HG02938 (cell line): ENCODE data around the gene UQCRQ.

Source experiments
- ATAC-seq: cut with Tn5 transposase; IDR thresholded peaks from one replicate; pipeline ENCODE4 v1.9.1; 2021; ENCODE audit warnings: mild to moderate bottlenecking, moderate library complexity; ENCODE audit not compliant: unreplicated experiment

Gene UQCRQ

DNA sequence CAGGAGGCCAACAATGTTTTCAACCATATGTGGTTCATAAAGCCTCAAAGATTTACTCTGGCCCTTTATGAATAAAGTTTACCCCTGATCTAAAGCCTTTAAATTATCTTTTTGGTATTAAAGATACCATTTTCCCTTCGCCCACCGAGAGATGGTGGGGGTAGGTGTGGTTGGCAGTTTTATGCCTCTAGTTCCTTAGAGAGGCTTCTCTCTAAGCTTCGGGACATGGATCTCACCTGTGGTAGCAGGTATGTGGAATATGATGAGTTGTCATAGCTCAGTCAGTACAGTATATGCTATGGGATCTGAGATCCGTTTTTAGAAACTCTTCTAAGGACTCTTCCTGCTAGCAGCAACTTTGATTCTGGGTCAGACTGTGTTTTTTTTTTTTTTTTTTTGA, 2.3 kb downstream of the UQCRQ start:
- no peak for ATAC-seq

DNA sequence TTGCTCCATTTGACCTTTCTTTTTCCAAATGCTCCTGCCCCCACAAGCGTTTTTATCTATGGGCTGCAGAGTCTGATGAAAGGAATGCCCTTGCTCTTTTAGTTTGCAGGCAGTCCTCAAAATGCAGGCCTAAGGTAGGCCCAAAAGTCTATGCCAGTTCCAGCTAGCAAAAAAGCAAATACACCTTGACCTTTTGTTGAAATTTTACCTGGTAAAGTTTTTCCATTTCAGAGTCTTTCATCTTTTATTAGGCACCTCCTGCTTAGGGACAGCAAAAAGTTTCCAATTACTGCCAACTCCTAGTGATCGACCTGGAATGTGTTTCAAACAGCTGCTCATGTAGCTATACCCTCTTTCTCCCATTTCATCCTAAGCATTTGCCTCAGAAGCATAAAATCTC, 4.4 kb downstream of the UQCRQ start:
- no peak for ATAC-seq

DNA sequence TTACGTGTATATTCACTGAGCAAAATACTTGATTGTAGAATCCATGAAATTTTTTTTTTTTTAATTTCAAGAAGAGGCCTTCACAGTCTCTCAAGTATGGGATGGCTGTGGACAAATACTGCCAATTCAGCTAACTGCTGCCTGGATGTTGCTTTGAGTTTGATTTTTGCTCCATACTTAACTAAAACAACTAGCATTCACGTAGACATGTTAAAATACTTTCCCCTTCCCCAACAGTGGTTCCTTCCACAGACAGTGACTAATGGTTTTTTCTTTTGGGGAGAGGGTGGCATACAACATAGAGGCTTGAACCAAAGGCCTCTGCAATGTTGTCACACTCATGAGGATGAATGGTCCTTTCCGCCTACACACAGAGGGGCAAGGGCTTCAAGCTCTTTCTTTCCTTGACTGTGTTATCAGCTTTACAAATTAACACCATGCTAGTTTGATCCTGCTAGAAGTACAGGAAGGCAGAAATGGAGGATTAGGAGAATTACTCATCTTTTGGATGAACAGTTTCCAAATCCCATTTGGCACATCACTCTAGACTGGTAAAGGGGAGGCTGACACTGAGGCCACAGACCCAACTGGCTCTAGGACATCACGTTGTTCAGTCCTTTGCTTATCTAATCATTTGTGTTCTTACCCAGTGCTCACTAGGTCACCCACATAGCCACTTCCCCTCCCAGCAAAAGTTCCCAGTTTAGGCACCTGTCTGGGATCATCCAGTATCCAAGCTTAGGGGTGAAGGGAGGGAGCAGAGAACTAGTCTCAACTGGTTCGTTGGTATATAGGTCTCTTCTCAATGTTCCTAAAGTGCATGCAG, 5.2 kb downstream of the UQCRQ start:
- ATAC-seq: no peak

DNA sequence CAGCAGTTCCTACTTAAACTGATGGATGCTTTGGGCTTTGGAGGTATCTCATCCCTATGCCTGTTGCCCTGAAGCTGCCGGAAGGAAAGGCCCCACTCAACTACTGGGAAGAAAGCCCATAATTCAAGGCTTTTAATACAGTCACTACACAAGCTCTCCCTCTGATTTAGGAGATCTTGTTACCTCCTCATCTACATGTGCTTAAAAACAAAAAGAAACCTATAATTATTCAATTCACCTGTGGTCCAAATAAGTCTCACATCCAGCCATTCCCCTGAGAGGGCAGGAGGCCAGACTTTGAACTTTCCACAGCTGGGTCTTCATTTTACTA, 6.3 kb downstream of the UQCRQ start:
- no peak for ATAC-seq

DNA sequence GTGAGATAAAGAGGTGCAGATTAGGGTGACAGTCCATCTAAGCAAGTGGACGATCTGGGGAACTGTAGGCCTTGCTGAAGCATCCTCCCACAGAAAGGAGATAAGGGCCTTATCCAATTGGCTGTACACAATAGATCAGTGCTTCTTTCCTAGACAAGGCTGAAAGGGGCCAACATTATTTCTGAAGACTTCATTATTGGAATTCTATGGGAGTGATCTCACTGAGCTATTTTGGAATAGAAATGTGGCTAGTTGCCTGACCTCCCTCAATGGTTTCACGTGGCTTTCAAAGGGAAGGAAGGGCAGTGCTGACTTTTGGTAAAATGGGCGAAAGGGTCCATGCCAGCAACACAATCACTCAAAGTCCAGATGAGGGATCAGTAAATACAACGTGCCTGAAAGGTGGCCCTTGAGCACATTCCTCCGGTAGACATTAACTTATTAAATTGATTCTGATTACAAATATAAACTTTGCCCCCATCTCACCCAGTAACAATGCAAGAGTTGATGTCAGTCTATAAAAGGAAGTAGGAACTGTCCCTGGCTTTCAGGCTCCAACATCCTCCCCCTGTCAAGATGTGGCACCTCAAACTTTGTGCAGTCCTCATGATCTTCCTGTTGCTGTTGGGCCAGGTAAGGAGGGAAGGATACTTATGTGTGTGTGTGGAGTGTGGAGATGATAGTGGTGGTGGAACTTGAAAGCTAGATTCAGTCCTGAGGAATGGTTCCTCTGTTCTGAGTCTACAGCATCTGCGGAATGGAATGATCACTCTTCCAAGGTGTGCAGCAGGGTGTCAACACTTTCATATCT, 6.9 kb downstream of the UQCRQ start, which contains the start of gene LEAP2:
TSS of gene LEAP2 (plus strand) at position 550 of the 811 bp plus-strand sequence. CDS start at position 577, 27 bp downstream.
- no peak for ATAC-seq

DNA sequence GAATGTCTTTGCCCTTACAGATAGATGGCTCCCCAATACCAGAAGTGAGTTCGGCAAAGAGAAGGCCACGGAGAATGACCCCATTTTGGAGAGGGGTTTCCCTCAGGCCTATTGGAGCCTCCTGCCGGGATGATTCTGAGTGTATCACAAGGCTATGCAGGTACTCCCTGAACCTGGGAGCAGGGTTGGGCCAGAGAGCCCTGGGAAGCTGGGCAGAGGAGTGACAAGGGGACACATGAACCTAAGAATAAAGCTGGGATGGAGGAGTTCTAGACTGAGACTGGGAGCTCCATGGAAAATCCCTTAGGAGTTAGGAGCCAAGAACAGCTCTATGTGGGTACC, 7.5 kb downstream of the UQCRQ start:
- no peak for ATAC-seq

DNA sequence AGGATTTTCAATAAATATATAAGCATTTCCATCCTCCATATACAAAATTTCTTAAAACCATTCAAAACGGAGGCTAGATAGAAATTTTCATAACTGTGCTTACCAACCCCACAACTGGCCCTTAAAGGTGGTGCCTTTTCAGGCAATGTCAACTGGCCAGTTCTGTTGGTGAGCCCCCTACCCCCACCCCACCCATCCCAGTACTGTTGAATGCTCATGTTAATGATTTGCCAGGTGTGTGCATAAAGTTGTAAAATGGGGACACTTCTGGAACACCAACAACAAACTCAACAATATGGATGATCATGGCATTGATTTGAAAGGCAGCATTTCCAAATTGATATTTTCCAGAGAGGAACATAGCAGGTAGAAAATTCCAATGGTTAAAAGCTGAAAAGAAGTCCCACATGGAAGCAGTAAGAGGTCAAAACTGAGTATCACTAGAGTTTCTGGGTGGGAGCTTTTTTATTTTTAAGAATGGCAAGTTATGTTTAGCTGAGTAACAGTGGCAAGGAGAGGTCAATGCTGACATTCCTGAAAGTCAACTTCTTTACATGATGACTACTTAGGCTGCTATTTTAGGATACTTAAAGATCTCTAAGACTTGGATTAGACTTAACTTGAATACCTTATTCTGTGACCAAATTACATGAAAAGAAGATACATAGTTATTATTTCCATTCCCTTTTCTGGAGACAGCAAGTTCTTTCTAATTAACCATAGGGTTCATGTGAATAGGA, 9.7 kb downstream of the UQCRQ start:
- no peak for ATAC-seq

DNA sequence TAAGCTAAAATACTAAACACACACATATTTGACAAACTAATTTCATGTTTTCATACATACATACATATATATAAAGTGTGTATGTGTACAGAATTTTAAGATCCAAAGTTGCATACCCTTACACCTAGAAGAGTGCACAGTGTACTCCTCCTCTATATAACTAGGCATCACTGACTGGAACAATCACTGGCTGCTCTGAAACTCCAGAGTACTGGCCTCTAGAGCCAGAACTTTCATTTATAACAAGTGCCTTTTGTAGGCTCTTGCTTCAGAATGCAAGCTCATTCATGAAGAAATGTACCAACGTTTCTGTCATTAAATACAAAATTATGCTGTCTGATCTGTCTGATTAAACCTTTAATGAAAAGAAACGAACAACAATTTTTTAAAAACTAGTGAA, 11.0 kb downstream of the UQCRQ start:
- ATAC-seq: no peak

DNA sequence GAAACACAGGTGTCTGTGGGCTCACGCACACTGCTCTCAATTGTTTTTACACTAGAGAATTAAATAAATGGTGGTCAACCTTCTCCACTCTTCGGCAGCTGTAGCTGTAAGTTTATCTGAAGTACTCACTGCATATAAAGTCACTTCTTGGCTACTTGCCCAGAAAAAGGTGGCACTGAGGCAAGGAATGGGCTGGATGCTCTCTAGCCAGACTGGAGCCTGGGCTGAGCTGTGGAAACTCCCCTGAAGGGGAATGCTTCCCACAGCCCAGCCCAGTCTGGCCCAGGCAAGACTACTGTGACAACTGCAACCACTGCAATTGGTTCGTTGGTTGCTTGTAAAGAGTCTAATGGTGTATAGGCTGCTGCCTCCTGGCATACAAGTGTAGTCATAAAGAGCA, 11.5 kb downstream of the UQCRQ start:
- ATAC-seq: no peak

DNA sequence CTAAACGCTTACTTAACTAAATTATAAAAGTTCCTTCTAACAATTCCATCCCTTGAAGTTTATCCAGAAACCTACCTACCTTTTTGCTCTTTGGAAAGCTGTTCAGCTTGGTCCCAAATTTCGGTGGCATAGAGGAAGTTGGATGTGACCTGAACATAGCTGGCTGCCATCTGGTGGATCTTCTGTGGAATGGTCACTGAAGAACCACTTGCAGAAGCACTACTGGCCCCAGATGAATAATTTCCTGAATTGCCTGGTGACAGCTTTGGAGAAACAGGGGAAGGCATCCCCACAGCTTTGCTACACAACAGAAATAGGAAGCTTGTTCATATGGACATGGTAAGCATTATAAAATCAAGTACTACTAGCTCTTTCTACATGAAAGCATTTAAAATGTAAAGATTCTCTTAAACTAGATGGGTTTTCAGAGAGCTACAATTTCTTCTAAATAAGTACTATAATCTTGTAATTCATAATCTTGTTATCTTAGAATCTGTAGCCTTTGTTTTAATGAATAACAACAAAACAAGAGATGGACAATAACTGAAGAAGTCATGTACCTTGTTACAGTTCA, 16.9 kb downstream of the UQCRQ start:
- ATAC-seq: no peak

DNA sequence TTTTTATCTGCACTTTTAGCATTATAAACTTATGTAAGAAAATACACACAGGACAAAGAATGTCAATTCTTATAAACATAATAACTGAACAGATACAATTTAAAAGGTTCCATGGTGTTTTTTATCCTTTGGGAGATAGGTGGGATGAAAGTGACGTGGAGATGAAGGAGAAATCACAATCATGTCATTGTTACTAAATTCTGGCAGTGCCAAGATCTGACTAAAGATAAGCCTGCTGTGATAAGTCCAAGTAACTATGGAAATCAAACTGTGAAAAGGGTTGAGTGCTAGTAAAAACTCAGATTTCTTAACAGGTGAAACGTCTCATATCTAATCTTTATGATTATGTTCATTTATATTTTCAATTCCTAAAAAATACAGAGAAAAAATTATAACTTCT, 18.1 kb downstream of the UQCRQ start:
- no peak for ATAC-seq

DNA sequence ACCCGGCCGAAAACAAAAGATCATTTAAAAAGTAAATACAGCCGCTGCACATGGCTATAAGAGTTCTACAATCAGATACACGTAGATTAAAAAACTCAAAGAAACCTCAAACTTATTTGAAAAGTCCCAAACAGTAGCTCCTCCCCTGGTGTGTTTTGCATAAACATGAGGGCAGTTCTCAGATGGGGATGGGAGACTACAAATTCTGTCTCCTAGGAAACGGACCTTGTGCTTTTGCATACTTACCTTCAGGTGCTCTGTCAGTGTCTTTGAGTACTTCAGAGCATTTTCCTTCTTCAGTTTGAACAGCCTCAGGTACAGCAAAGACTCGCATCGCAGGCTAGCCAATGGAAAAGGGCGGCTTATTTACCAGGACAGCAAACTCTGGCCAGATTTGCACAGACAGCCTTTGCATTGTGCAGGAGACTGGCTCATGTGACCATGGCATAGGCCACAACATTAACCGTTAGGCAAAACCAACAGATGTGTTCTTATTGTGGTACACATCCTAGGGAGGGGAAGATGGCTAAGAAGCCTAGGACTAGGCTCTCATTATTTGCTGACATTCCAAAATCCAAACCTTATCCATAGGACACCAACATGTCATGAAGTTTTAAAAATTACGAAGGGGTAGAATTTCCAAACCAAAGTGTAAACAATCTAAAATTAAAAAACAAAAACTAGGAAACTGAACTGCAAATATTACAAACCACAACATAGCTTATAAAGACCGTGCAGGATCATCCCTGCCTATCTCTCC, 19.8 kb downstream of the UQCRQ start:
- no peak for ATAC-seq

DNA sequence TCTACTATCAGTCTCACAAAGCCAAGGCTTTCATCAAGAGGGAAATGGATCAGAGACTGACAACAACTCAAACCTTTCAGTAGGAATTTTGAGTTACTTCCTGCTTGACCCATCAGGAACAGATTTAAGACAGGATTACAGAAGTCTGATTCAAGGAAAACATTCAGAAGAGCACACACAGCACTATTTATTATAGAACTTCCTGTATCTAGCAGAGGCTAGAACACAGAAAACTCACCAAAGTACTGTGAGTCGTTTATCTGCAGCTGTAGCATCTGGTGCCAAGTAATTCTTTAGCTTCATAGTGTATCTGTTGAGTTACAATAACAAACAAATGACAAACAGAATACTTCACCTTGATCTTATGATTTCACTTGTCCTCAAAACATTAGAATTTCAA, 20.8 kb downstream of the UQCRQ start:
- no peak for ATAC-seq

DNA sequence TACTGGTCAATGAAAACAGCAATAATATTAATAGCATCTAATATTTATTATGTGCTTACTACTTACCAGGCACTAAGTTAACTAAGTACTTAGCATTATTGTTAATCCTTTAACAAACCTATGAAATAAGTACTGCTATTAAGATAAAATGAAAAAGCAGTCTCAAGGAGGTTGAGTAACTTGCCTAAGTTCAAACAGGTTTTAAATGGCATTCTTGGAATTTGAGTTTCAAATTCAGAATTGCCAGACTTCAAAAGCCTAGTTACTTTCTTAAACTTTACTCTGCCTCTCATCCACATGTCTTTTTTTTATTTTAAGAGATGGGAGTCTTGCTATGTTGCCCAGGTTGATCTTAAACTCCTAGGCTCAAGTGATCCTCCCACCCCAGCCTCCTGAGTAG, 23.1 kb downstream of the UQCRQ start:
- ATAC-seq: no peak

DNA sequence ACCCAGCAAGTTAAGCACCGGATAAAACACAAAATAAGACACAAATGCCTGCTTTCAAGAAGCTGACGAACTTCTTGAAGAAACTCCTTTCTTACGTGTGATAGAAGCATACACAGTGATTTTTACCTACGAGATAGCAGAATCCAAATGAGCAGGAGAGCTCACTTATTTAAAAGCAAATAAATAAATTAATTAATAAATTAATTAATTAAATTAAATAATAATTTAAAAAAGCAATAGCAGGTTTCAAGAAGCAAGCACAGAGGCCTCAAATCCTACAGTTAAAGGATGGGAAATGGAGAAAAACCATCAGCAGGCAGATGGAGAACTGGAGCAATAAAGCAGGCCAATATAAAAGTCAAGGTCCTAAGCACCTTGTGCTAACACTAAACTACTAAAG, 24.4 kb downstream of the UQCRQ start:
- no peak for ATAC-seq

DNA sequence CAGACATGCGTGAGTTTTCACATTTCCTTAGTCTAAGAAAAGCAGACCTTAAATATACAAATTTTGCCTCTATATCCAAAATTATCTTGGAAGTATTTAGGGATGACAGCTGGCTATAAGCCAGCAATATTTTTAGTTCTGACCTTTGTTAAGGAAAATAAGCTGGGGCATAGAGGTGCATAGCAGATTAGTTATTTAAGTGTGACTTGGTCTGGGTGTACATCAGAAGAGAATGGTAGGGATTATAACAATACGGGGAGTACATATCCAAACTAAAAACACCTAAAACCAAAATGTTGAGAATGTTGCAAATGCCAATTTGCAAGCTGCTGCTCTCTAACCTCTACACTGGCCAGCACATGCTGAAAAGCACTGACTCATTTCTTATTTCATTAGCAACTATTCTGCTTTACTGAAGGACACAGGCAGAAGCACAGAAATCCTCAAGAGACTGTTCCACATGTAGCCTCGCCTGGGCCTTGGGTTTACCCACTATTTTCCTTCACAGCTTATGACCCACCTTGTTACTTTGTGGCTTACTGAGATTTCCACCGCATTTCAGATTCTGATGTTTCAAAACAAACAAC, 29.4 kb downstream of the UQCRQ start:
- ATAC-seq: no peak

DNA sequence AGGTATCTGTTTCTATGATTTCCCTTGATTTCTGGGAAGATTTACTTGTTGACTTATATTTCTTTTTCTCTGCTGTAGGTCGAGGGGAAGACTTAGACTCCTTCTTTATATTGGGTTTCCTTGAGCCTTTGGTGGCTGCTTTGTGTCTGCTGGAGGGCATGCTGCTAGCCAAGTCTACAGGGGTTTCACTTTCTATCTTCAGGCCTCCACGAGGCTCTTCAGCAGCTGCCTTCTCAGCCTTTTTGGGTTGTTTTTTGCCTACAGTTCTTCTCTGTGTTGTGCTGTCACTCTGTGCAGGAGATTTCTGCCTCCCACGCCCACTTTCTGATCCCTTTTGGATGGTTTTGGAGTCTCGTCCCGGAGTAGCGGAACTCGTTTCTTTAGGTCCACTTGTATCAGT, 30.2 kb downstream of the UQCRQ start:
- no peak for ATAC-seq

DNA sequence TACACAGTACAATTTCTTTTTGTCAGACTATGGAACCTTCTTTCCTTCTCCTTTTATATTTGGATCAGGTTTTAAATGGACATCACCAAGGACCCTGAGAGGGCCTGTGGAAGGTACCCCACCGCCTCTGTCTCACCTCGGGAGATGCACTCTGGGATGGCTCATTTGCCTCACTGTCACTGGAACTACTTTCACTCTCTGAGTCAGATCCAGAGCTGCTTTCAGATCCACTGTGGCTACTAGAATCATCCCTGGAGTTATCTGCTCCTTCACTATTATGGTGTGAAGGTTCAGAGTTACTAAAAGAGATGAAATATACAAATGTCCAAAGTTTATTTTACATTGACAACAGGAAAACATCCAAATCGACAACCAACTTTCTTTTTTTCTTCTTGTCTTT, 31.7 kb downstream of the UQCRQ start:
- ATAC-seq: no peak

DNA sequence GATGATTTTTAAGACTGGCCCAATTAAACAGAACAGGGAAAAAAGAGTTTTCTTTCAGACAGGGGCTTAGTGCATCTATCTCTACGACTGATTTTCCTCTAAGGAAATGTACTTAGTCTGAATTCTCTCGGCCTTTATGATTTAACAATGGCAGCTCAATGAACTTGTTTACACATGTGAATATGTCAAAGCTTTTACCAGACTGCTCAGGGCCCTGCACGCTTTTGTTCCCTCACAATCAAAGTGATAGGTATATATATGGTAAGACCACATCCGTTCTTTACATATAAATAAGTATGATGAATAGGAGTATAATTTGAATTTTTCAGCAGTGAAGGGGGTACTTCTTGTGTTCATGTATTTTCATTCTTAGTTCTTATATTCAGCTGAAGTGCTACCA, 34.6 kb downstream of the UQCRQ start:
- ATAC-seq: no peak

DNA sequence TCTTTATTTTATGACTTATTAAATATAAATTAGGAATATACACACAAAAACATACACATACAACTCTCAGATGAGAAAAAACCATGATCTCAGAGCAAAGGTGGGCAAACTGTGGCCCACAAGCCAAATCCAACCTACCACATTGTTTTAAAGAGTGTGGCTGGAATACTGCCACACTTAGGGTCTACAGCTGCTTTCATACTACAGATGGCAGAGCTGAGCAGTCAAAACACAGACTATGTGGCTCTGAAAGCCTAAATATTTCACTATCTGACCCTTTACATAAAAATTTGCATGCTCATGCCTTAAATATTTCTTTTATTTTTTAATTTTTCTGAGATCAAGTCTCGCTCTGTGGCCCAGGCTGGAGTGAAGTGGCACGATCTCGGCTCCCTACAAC, 35.3 kb downstream of the UQCRQ start:
- no peak for ATAC-seq
